SK-N-SH (cell line): ENCODE measurements around the gene KRT13. TPM values are rescaled to one million over a fixed set of nuclear protein-coding genes. Genes with fewer than 3 reads are reported as not detected.

Experiments
- CTCF ChIA-PET: fragments of 300-600, 350-600 bp; formaldehyde crosslinking; extraction: SDS; loops from one replicate; lab custom pipeline; 2021; lab: Yijun Ruan, JAX
- POLR2A ChIA-PET: fragments of 350-600 bp; sonication (Branson Sonifier 250); formaldehyde crosslinking; extraction: SDS; loops from one replicate; lab custom pipeline; 2020; ENCODE audit warnings: antibody characterized with exemption, inconsistent platforms; lab: Yijun Ruan, JAX
- DNase-seq: peaks from one replicate; pipeline ENCODE4 v3.0.0; 2012
- H2AFZ ChIP-seq: fragments of 200-600 bp; sonication (generic); 2 replicates; pipeline ENCODE4 v1.8.1; 2016; ENCODE audit warnings: antibody characterized with exemption, mild to moderate bottlenecking, low read depth
- H3F3A ChIP-seq: fragments of 200-600 bp; sonication (generic); replicated peaks from 2 replicates; pipeline ENCODE3; 2016; ENCODE audit warnings: antibody characterized with exemption, mild to moderate bottlenecking; ENCODE audit not compliant: insufficient read depth
- H3K27ac ChIP-seq, 2 experiments: fragments of 200-500 bp in 1 of 2; fragments of 200-600 bp in 1 of 2; sonication (Bioruptor generic) in 1 of 2; sonication (generic), shearing (Covaris generic) in 1 of 2; 2 replicates each; pipeline versions ENCODE4 v1.5.1 to v1.6.1; 2014 to 2016; ENCODE audit warnings: low read depth in 2 of 2, inconsistent platforms in 1 of 2, low read length in 1 of 2, mild to moderate bottlenecking in 1 of 2, mixed read lengths in 1 of 2
- H3K27me3 ChIP-seq: fragments of 200-600 bp; sonication (generic), shearing (Covaris generic); 2 replicates; pipeline ENCODE4 v1.6.1; 2016; ENCODE audit warnings: mixed run types; ENCODE audit not compliant: insufficient read depth
- H3K36me3 ChIP-seq, 2 experiments: fragments of 200-500 bp in 1 of 2; fragments of 200-600 bp in 1 of 2; sonication (Bioruptor generic) in 1 of 2; sonication (generic) in 1 of 2; replicated peaks in 1 of 2; 2 replicates each; pipeline versions ENCODE3 to v1.5.1; 2014 to 2016; ENCODE audit warnings: low read length in 1 of 2, mild to moderate bottlenecking in 1 of 2; ENCODE audit not compliant: insufficient read depth in 2 of 2, control insufficient read depth in 1 of 2
- H3K4me1 ChIP-seq, 2 experiments: fragments of 200-500 bp in 1 of 2; fragments of 200-600 bp in 1 of 2; sonication (Bioruptor generic) in 1 of 2; sonication (generic), shearing (Covaris generic) in 1 of 2; 2 replicates each; pipeline versions ENCODE4 v1.5.1 to v1.6.1; 2014 to 2016; ENCODE audit warnings: low read depth in 1 of 2, low read length in 1 of 2, mixed run types in 1 of 2; ENCODE audit not compliant: insufficient read depth in 2 of 2, control insufficient read depth in 1 of 2
- H3K4me2 ChIP-seq: fragments of 200-600 bp; sonication (generic), shearing (Covaris generic); 2 replicates; pipeline ENCODE4 v1.6.1; 2017; ENCODE audit warnings: mixed run types
- H3K4me3 ChIP-seq, 2 experiments: fragments of 200-500 bp in 1 of 2; fragments of 200-600 bp in 1 of 2; sonication (Bioruptor generic) in 1 of 2; sonication (generic), shearing (Covaris generic) in 1 of 2; 2 replicates each; pipeline versions ENCODE4 v1.5.1 to v1.8.1; 2014 to 2016; ENCODE audit warnings: low read depth in 2 of 2, inconsistent platforms in 1 of 2, low read length in 1 of 2, mild to moderate bottlenecking in 1 of 2, mixed read lengths in 1 of 2, moderate library complexity in 1 of 2
- H3K79me2 ChIP-seq: fragments of 200-600 bp; sonication (generic); 2 replicates; pipeline ENCODE4 v1.8.1; 2017; ENCODE audit warnings: mild to moderate bottlenecking; ENCODE audit not compliant: insufficient read depth
- H3K9ac ChIP-seq: fragments of 200-600 bp; sonication (generic); 2 replicates; pipeline ENCODE4 v1.6.1; 2017; ENCODE audit warnings: mixed run types
- H3K9me2 ChIP-seq: fragments of 200-600 bp; sonication (generic); 2 replicates; pipeline ENCODE4 v1.6.1; 2017; ENCODE audit warnings: mixed run types
- H3K9me3 ChIP-seq: fragments of 200-600 bp; sonication (generic); 2 replicates; pipeline ENCODE4 v1.6.1; 2017; ENCODE audit warnings: mixed run types, mild to moderate bottlenecking, moderate library complexity
- H4K20me1 ChIP-seq: fragments of 200-600 bp; sonication (generic); 2 replicates; pipeline ENCODE4 v1.6.1; 2017; ENCODE audit warnings: mild to moderate bottlenecking, mixed run types; ENCODE audit not compliant: insufficient read depth
- CHD2 ChIP-seq: fragments of 150-350 bp; IDR thresholded peaks from 2 replicates; pipeline ENCODE4 v1.6.1; 2018; ENCODE audit warnings: low read length; ENCODE audit not compliant: partially characterized antibody
- ELF1 ChIP-seq: IDR thresholded peaks from 2 replicates; pipeline ENCODE4 v1.4.0; 2012
- EP300 ChIP-seq, 2 experiments: IDR thresholded peaks; 2 replicates each; pipeline versions ENCODE4 v1.4.0 to v1.6.1; 2012; ENCODE audit warnings: borderline replicate concordance in 1 of 2, low read depth in 1 of 2, low read length in 1 of 2
- EZH2phosphoT487 ChIP-seq: fragments of 200-600 bp; sonication (generic); IDR thresholded peaks from 2 replicates; pipeline ENCODE4 v1.6.1; 2017; ENCODE audit warnings: low read depth, mixed run types, mild to moderate bottlenecking, antibody characterized with exemption, moderate library complexity, borderline replicate concordance
- FOSL2 ChIP-seq: IDR thresholded peaks from 2 replicates; pipeline ENCODE4 v1.4.0; 2012; ENCODE audit warnings: low read depth, mild to moderate bottlenecking, moderate library complexity, borderline replicate concordance
- FOXJ3 ChIP-seq: sonication (generic); formaldehyde crosslinking; IDR thresholded peaks from 2 replicates; pipeline ENCODE4 v1.5.1; 2020; ENCODE audit warnings: mild to moderate bottlenecking, missing genetic modification reagents
- FOXM1 ChIP-seq: IDR thresholded peaks from 2 replicates; pipeline ENCODE4 v1.4.0; 2012; ENCODE audit warnings: low read depth, mild to moderate bottlenecking
- GABPA ChIP-seq: IDR thresholded peaks from 2 replicates; pipeline ENCODE4 v1.4.0; 2012; ENCODE audit warnings: low read depth, mild to moderate bottlenecking
- IRF3 ChIP-seq: fragments of 150-350 bp; IDR thresholded peaks from 2 replicates; pipeline ENCODE4 v1.6.1; 2016; ENCODE audit warnings: mild to moderate bottlenecking, low read depth, low read length
- MEF2A ChIP-seq: IDR thresholded peaks from 2 replicates; pipeline ENCODE4 v1.4.0; 2012; ENCODE audit warnings: low read depth, borderline replicate concordance
- MXI1 ChIP-seq: IDR thresholded peaks from 2 replicates; pipeline ENCODE4 v1.6.1; 2012; ENCODE audit warnings: mild to moderate bottlenecking, low read depth, low read length, improper control_type of control experiment
- NFIC ChIP-seq: IDR thresholded peaks from 2 replicates; pipeline ENCODE4 v1.4.0; 2012; ENCODE audit warnings: borderline replicate concordance
- NRF1 ChIP-seq: IDR thresholded peaks from 2 replicates; pipeline ENCODE4 v1.6.1; 2012; ENCODE audit warnings: low read depth, mild to moderate bottlenecking, low read length
- PBX3 ChIP-seq: IDR thresholded peaks from 2 replicates; pipeline ENCODE4; 2012
- POLR2AphosphoS5 ChIP-seq: IDR thresholded peaks from 2 replicates; pipeline ENCODE4 v1.6.1; 2012; ENCODE audit warnings: low read depth, low read length
- RCOR1 ChIP-seq: fragments of 150-350 bp; IDR thresholded peaks from 2 replicates; pipeline ENCODE4 v1.6.1; 2017; ENCODE audit warnings: antibody characterized with exemption, low read length
- RFX5 ChIP-seq: IDR thresholded peaks from 2 replicates; pipeline ENCODE4 v1.6.1; 2012; ENCODE audit warnings: mild to moderate bottlenecking, improper control_type of control experiment, low read length
- RXRA ChIP-seq: IDR thresholded peaks from 2 replicates; pipeline ENCODE4 v1.4.0; 2012; ENCODE audit warnings: low read depth, mild to moderate bottlenecking, borderline replicate concordance
- SIN3A ChIP-seq: IDR thresholded peaks from 2 replicates; pipeline ENCODE4 v1.6.1; 2012; ENCODE audit warnings: low read depth, mild to moderate bottlenecking, low read length, moderate library complexity, borderline replicate concordance
- SMC3 ChIP-seq: IDR thresholded peaks from 2 replicates; pipeline ENCODE4 v1.6.1; 2012; ENCODE audit warnings: low read depth, low read length, improper control_type of control experiment
- USF1 ChIP-seq: IDR thresholded peaks from 2 replicates; pipeline ENCODE4 v1.4.0; 2012; ENCODE audit warnings: low read depth, borderline replicate concordance
- YY1 ChIP-seq: IDR thresholded peaks from 2 replicates; pipeline ENCODE4 v1.4.0; 2012; ENCODE audit warnings: low read depth, mild to moderate bottlenecking
- WGBS: methylation state at CpG from one replicate; pipeline ENCODE4 v1.1.6; 2017; ENCODE audit warnings: low lambda C conversion rate; 5-methylcytosine and 5-hydroxymethylcytosine counted together
- polyA plus RNA-seq, 3 experiments: library from polyadenylated mRNA; depleted of rRNA; stranded (reverse); fragments of >200 nt; gene quantifications; 2 replicates each; pipeline ENCODE4 v1.2.3, GENCODE V29; 2012

The KRT13 gene
- polyA plus RNA-seq, 1 of the 3 experiments (the other 2 are of a cell fraction): 0.39 TPM

GRCh38 chr17:41551365-41551764 lies 46.0 kb upstream of the KRT13 start:
- H3K36me3 ChIP-seq: no peaks in the 10 kb centered on the region
- H3K4me3 ChIP-seq: no peak overlapping the region
- no peak overlapping the region for H2AFZ ChIP-seq
- 56% methylated on average over 5 of the region's 5 CpGs for WGBS
- ChIA-PET CTCF (interaction anchor here (3.2 to 25.5 kb wide), 9 partner anchors 27 to 695 kb away, joined by 24 to 646 read pairs (median 67); partner anchors contain the start of gene KRT15), POLR2A (no interaction called here)
- no peak overlapping the region for H3K9ac ChIP-seq
- H3K9me2 ChIP-seq: no peaks in the 10 kb centered on the region
- no peak for DNase-seq
- H3K27ac ChIP-seq: no peak overlapping the region
- no peaks in the 10 kb centered on the region for H3K9me3 ChIP-seq
- no peaks in the 10 kb centered on the region for H4K20me1 ChIP-seq
- TF ChIP-seq GABPA (no peak), YY1 (no peak), PBX3 (no peak), FOXM1 (no peak), RFX5 (no peak)
- H3K4me1 ChIP-seq: peaks cover 17 to 21% of the 10 kb centered on the region in 2 experiments; a peak in 3 of 4 replicates
- H3K27me3 ChIP-seq: peaks cover 10% of the 10 kb centered on the region; the same call in 1 of the 2 replicates
- peaks cover 19% of the 10 kb centered on the region for H3F3A ChIP-seq
- no peak overlapping the region for H3K4me2 ChIP-seq
- no peaks in the 10 kb centered on the region for H3K79me2 ChIP-seq

- peaks cover 6% of the 10 kb centered on the region; the same call in 1 of the 2 replicates for H3K27me3 ChIP-seq
- TF ChIP-seq ELF1 (no peak), CHD2 (no peak), MXI1 (no peak), RFX5 (no peak), IRF3 (no peak), EP300 (IDR thresholded peaks at IDR 0.05; ENCODE audit: borderline replicate concordance in 1 of 2, low read depth in 1 of 2, low read length in 1 of 2) (no peak), NRF1 (no peak), RXRA (no peak), SMC3 (no peak), USF1 (no peak), PBX3 (no peak), FOXJ3 (CRISPR knock-in tag) (no peak), FOSL2 (no peak), EZH2phosphoT487 (no peak), SIN3A (no peak), RCOR1 (no peak), POLR2AphosphoS5 (no peak), YY1 (no peak), MEF2A (no peak), NFIC (no peak)
- TF ChIP-seq, all 33 proteins: peak for 0
- H2AFZ ChIP-seq: no peak overlapping the region
- H3K9me2 ChIP-seq: no peaks in the 10 kb centered on the region
- POLR2A ChIA-PET: interaction anchor here (0.6 to 1.6 kb wide), 8 partner anchors 19 to 120 kb away, joined by 3 to 10 read pairs (median 4); no protein-coding TSS in a partner anchor
- CTCF ChIA-PET: interaction anchor here (0.5 to 25.5 kb wide), 111 partner anchors 9 to 935 kb away, joined by 3 to 646 read pairs (median 7); partner anchors contain the start of genes EIF1, KRT12, KRT13 and KRT15
- H3K4me1 ChIP-seq: peaks cover 17 to 24% of the 10 kb centered on the region in 2 experiments; a peak in 3 of 4 replicates
- no peak overlapping the region for H3K4me3 ChIP-seq
- H3K36me3 ChIP-seq: no peaks in the 10 kb centered on the region
- H3K4me2 ChIP-seq: no peak overlapping the region
- H3K9ac ChIP-seq: no peak overlapping the region
- no peaks in the 10 kb centered on the region for H3K79me2 ChIP-seq
- no peaks in the 10 kb centered on the region for H3K9me3 ChIP-seq
- H4K20me1 ChIP-seq: no peaks in the 10 kb centered on the region
- no peak for DNase-seq
- H3F3A ChIP-seq: peaks cover 15% of the 10 kb centered on the region
- 86% methylated on average over 8 of the region's 8 CpGs for WGBS
- H3K27ac ChIP-seq: no peak overlapping the region
Observed at GRCh38 chr17:41549596-41550039, 44.2 kb upstream of the KRT13 start.
